Activated naive CD4-positive, alpha-beta T cell treated with anti-CD3 and anti-CD28 coated beads for 36 hours (primary cell): ENCODE measurements around the gene DNM3. TPM values are rescaled to one million over a fixed set of nuclear protein-coding genes. Genes with fewer than 3 reads are reported as not detected.

Experiments used
- CTCF ChIA-PET: fragments of 350-600 bp; sonication (Branson Sonifier 250); formaldehyde crosslinking; loops from one replicate; lab custom pipeline; 2021; ENCODE audit warnings: antibody characterized with exemption; lab: Charles Lee
- DNase-seq: peaks from one replicate; pipeline ENCODE4 v3.0.0-alpha.2; 2020
- H3K27ac Mint-ChIP-seq: one replicate; pipeline ENCODE4 v1.8.0; 2021; ENCODE audit warnings: mild to moderate bottlenecking, mixed read lengths
- H3K27me3 Mint-ChIP-seq: one replicate; pipeline ENCODE4 v1.8.0; 2021; ENCODE audit warnings: low read depth, mixed read lengths
- H3K36me3 Mint-ChIP-seq: one replicate; pipeline ENCODE4 v1.8.0; 2021; ENCODE audit warnings: low read depth, mixed read lengths
- H3K4me1 Mint-ChIP-seq: one replicate; pipeline ENCODE4 v1.8.0; 2021; ENCODE audit warnings: low read depth, mixed read lengths
- H3K4me3 Mint-ChIP-seq: one replicate; pipeline ENCODE4 v1.8.0; 2021; ENCODE audit warnings: mild to moderate bottlenecking, moderate library complexity, mixed read lengths
- H3K9me3 Mint-ChIP-seq: one replicate; pipeline ENCODE4 v1.8.0; 2021; ENCODE audit warnings: mixed read lengths
- intact Hi-C: fragments of 100-400 bp; cut with micrococcal nuclease; formaldehyde crosslinking; loops from one replicate; pipeline ENCODE4 v1.15.1; 2023
- total RNA-seq, 2 experiments: library from RNA; stranded (reverse); gene quantifications; one replicate each; pipeline ENCODE4 v1.2.3, GENCODE V29; 2021

DNM3 gene
- total RNA-seq, 2 experiments from 2014 or later: 0.96 to 0.98 TPM

GRCh38 chr1:171965777-171966176 lies 124.5 kb downstream of the DNM3 start:
- Mint-ChIP-seq H3K27ac (no peak overlapping the region), H3K9me3 (no peaks in the 10 kb centered on the region), H3K4me3 (no peak overlapping the region), H3K36me3 (no peaks in the 10 kb centered on the region), H3K27me3 (no peaks in the 10 kb centered on the region), H3K4me1 (no peaks in the 10 kb centered on the region)
- intact Hi-C loops: no loop called here
- CTCF ChIA-PET: interaction anchor here (1.2 to 5.0 kb wide), 2 partner anchors 18 to 165 kb away, joined by 4 to 25 read pairs; no protein-coding TSS in a partner anchor
- no peak for DNase-seq

GRCh38 chr1:171966426-171967220 lies 125.3 kb downstream of the DNM3 start:
- CTCF ChIA-PET: interaction anchor here (1.2 to 5.0 kb wide), 2 partner anchors 17 to 166 kb away, joined by 4 to 25 read pairs; no protein-coding TSS in a partner anchor
- H3K4me3 Mint-ChIP-seq: no peak overlapping the region

GRCh38 chr1:171969226-171969625 lies 127.9 kb downstream of the DNM3 start:
- CTCF ChIA-PET: interaction anchor here (1.2 to 5.0 kb wide), 3 partner anchors 15 to 325 kb away, joined by 5 to 25 read pairs (median 7); no protein-coding TSS in a partner anchor
- intact Hi-C loops: no loop called here
- H3K4me1 Mint-ChIP-seq: no peaks in the 10 kb centered on the region
- no peaks in the 10 kb centered on the region for H3K36me3 Mint-ChIP-seq
- H3K27ac Mint-ChIP-seq: no peak overlapping the region
- no peaks in the 10 kb centered on the region for H3K9me3 Mint-ChIP-seq
- H3K4me3 Mint-ChIP-seq: no peak overlapping the region
- H3K27me3 Mint-ChIP-seq: no peaks in the 10 kb centered on the region
- no peak for DNase-seq

More at GRCh38 chr1:171966426-171967220, 125.3 kb downstream of the DNM3 start:
- Mint-ChIP-seq H3K27me3 (no peaks in the 10 kb centered on the region), H3K9me3 (no peaks in the 10 kb centered on the region), H3K4me1 (no peaks in the 10 kb centered on the region), H3K36me3 (no peaks in the 10 kb centered on the region), H3K27ac (no peak overlapping the region)
- no peak for DNase-seq
- intact Hi-C loops: no loop called here

GRCh38 chr1:171969813-171970212 lies 128.5 kb downstream of the DNM3 start:
- CTCF ChIA-PET: interaction anchor here (2.1 to 5.0 kb wide), 2 partner anchors 14 to 169 kb away, joined by 7 to 25 read pairs; no protein-coding TSS in a partner anchor
- H3K4me3 Mint-ChIP-seq: no peak overlapping the region
- no peaks in the 10 kb centered on the region for H3K36me3 Mint-ChIP-seq
- intact Hi-C loops: no loop called here
- no peak for DNase-seq
- H3K4me1 Mint-ChIP-seq: no peaks in the 10 kb centered on the region
- H3K27ac Mint-ChIP-seq: no peak overlapping the region
- no peaks in the 10 kb centered on the region for H3K27me3 Mint-ChIP-seq
- H3K9me3 Mint-ChIP-seq: no peaks in the 10 kb centered on the region

- H3K4me1 Mint-ChIP-seq: no peaks in the 10 kb centered on the region
- H3K4me3 Mint-ChIP-seq: no peak overlapping the region
- no peak overlapping the region for H3K27ac Mint-ChIP-seq
- H3K36me3 Mint-ChIP-seq: no peaks in the 10 kb centered on the region
- no peaks in the 10 kb centered on the region for H3K27me3 Mint-ChIP-seq
- no peak for DNase-seq
- intact Hi-C loops: no loop called here
- CTCF ChIA-PET: no interaction called here
- H3K9me3 Mint-ChIP-seq: peaks cover 5% of the 10 kb centered on the region
Observed at GRCh38 chr1:171972846-171973245, 131.5 kb downstream of the DNM3 start.

- intact Hi-C loops: no loop called here
- Mint-ChIP-seq H3K4me1 (no peaks in the 10 kb centered on the region), H3K4me3 (no peak overlapping the region), H3K9me3 (peaks cover 5% of the 10 kb centered on the region), H3K27ac (no peak overlapping the region), H3K27me3 (no peaks in the 10 kb centered on the region), H3K36me3 (no peaks in the 10 kb centered on the region)
- no peak for DNase-seq
- CTCF ChIA-PET: no interaction called here
Observed at GRCh38 chr1:171973421-171973820, 132.1 kb downstream of the DNM3 start.

- H3K27ac Mint-ChIP-seq: no peak overlapping the region
Observed at GRCh38 chr1:171981303-171981702, 140.0 kb downstream of the DNM3 start.

GRCh38 chr1:171983584-171983983 lies 142.3 kb downstream of the DNM3 start:
- H3K4me1 Mint-ChIP-seq: no peaks in the 10 kb centered on the region
- H3K27ac Mint-ChIP-seq: no peak overlapping the region
- no peak for DNase-seq
- H3K4me3 Mint-ChIP-seq: no peak overlapping the region
- H3K36me3 Mint-ChIP-seq: no peaks in the 10 kb centered on the region
- intact Hi-C loops: no loop called here
- no peaks in the 10 kb centered on the region for H3K9me3 Mint-ChIP-seq
- CTCF ChIA-PET: interaction anchor here (0.6 to 12.3 kb wide), 13 partner anchors 13 to 339 kb away, joined by 3 to 232 read pairs (median 3); no protein-coding TSS in a partner anchor
- no peaks in the 10 kb centered on the region for H3K27me3 Mint-ChIP-seq

More at GRCh38 chr1:171981303-171981702, 140.0 kb downstream of the DNM3 start:
- H3K27me3 Mint-ChIP-seq: no peaks in the 10 kb centered on the region
- no peak for DNase-seq
- CTCF ChIA-PET: interaction anchor here (0.7 to 12.3 kb wide), 4 partner anchors 19 to 336 kb away, joined by 4 to 232 read pairs (median 10); no protein-coding TSS in a partner anchor
- H3K9me3 Mint-ChIP-seq: peaks cover 2% of the 10 kb centered on the region
- no peak overlapping the region for H3K4me3 Mint-ChIP-seq
- intact Hi-C loops: no loop called here
- no peaks in the 10 kb centered on the region for H3K4me1 Mint-ChIP-seq
- no peaks in the 10 kb centered on the region for H3K36me3 Mint-ChIP-seq

- Mint-ChIP-seq H3K4me3 (no peak overlapping the region), H3K4me1 (no peaks in the 10 kb centered on the region), H3K9me3 (no peaks in the 10 kb centered on the region), H3K36me3 (no peaks in the 10 kb centered on the region), H3K27me3 (no peaks in the 10 kb centered on the region), H3K27ac (no peak overlapping the region)
- intact Hi-C loops: no loop called here
- CTCF ChIA-PET: interaction anchor here (0.6 to 12.3 kb wide), 13 partner anchors 13 to 354 kb away, joined by 3 to 232 read pairs (median 3); no protein-coding TSS in a partner anchor
- DNase-seq: no peak
Observed at GRCh38 chr1:171984262-171984661, 143.0 kb downstream of the DNM3 start.

GRCh38 chr1:171984850-171985485 lies 143.7 kb downstream of the DNM3 start:
- no peaks in the 10 kb centered on the region for H3K4me1 Mint-ChIP-seq
- no peaks in the 10 kb centered on the region for H3K9me3 Mint-ChIP-seq
- H3K27me3 Mint-ChIP-seq: no peaks in the 10 kb centered on the region
- H3K36me3 Mint-ChIP-seq: no peaks in the 10 kb centered on the region
- CTCF ChIA-PET: interaction anchor here (0.6 to 12.3 kb wide), 17 partner anchors 9 to 446 kb away, joined by 3 to 232 read pairs (median 6); no protein-coding TSS in a partner anchor
- H3K4me3 Mint-ChIP-seq: no peak overlapping the region
- intact Hi-C loops: loop anchor here (1.0 to 5.0 kb wide), 5 partner anchors 184 to 500 kb away; partner anchors contain the start of genes PRRC2C and VAMP4
- DNase-seq: no peak
- H3K27ac Mint-ChIP-seq: no peak overlapping the region

GRCh38 chr1:171985639-171986038 lies 144.3 kb downstream of the DNM3 start:
- Mint-ChIP-seq H3K36me3 (no peaks in the 10 kb centered on the region), H3K27ac (no peak overlapping the region), H3K4me1 (no peaks in the 10 kb centered on the region), H3K4me3 (no peak overlapping the region), H3K9me3 (no peaks in the 10 kb centered on the region), H3K27me3 (no peaks in the 10 kb centered on the region)
- CTCF ChIA-PET: interaction anchor here (0.6 to 12.3 kb wide), 23 partner anchors 9 to 445 kb away, joined by 3 to 232 read pairs (median 5); no protein-coding TSS in a partner anchor
- intact Hi-C loops: loop anchor here (1.0 to 5.0 kb wide), 5 partner anchors 184 to 500 kb away; partner anchors contain the start of genes PRRC2C and VAMP4
- no peak for DNase-seq
